Middle frontal gyrus (tissue), 1 donor: ENCODE data around the gene ZMYM5.
"Not testable (repeated sequence)": the region's sequence is repeated elsewhere in the genome, so short reads cannot be mapped to it uniquely, and the experiment has no call there.

Source experiments
- DNase-seq: peaks from one replicate; pipeline ENCODE4 v3.0.0-alpha.2; 2015; ENCODE audit warnings: low spot score; ENCODE audit errors: extremely low spot score

Gene ZMYM5

DNA sequence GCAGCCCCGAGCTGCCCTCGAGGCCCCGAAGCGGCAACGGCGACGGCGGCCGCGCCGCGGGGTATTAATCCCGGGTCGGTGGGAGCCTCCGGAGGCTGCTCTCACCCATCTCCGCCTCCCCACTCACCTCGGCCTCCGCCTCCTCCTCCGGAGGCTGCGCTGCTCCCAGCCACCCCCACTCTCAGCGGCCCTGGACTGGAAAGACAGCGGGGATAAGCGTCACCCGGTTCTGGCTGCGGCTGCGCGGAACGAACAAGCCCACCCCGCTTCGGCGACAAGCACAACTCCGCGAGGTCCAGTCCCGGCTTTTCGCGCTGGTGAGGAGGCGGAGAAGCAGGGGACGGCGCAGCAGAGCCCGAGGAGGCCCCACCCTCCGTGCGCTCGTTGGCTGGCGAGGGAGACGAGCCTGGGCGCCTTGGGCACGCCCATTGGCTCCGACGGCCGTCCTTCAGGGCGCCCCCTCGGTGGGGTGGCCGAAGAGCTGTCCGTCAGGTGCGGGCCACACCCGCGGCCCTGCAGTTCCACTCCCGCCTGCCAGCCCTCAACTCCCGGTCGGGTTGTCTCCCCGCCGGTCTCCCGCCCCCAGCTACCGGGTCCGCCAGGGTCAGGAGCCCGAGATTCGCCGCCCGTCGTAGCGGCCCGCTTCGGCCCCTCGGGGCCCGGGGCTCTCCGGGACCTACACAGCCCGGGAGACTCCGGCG, at the start of gene ZMYM5:
TSS of gene ZMYM5 (minus strand) at position 327 of the 701 bp plus-strand sequence. CDS start 11,469 bp downstream, outside the sequence.
- peak; percentile 98 for DNase-seq

GRCh38 chr13:19910336-19911072, 47.1 kb upstream of the ZMYM5 start:
- no peak for DNase-seq

DNA sequence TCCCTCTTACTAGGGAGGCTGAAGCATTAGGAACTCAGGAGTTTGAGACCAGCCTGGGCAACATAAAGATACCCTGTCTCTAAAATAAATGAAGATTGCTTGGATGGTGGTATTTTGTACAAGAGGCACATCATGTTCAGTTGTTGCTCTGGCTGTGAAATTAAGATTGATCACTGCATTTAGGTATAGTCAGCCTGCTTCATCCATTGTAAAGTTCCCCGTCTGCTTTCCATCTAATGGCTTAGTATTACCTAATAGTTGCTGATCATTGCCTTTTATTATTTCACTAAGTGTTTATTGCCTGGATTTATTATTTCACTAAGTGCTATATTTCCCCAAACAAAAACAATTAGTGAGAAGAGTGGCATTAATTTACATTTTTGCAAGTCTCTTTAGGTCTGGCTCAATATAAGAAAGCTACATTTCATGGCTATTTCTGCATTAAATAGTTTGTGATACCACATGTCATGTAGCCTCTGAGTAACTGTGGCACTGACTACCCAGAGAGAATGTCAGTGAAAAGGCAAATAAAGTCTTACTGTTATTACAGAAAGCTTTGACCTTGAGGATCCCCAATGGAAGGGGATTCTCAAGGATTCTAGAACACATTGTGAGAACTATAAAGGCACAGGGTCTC, 45.0 kb upstream of the ZMYM5 start:
- DNase-seq, result no peak

DNA sequence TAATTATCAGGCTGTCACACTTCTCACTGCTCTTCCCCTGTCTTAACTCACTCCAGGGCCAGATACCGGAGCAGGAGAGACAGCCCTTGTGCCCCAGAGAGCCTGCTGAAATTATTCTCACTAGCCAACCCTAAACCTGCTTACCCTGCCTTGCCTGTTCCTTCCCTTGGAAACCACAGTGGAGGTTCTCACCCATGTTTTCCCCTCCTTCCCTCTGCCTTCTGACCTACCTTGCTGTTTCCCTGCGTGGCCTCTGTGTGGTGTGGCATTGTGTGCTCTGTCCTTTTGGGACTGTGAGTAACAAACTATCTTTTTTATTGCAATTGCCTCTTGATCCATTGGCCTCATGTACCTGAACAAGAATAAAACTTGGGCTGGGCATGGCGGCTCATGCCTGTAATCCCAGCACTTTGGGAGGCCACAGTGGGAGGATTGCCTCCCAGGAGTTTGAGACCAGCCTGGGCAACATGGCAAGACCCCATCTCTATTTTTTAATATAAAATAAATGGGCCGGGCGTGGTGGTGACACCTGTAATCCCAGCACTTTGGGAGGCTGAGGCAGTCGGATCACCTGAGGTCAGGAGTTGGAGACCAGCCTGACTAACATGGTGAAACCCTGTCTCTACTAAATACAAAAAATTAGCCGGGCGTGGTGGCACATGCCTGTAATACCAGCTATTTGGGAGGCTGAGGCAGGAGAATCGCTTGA, 42.2 kb upstream of the ZMYM5 start:
- DNase-seq, result not testable (repeated sequence)

GRCh38 chr13:19890030-19890429, 26.6 kb upstream of the ZMYM5 start:
- DNase-seq, result no peak

DNA sequence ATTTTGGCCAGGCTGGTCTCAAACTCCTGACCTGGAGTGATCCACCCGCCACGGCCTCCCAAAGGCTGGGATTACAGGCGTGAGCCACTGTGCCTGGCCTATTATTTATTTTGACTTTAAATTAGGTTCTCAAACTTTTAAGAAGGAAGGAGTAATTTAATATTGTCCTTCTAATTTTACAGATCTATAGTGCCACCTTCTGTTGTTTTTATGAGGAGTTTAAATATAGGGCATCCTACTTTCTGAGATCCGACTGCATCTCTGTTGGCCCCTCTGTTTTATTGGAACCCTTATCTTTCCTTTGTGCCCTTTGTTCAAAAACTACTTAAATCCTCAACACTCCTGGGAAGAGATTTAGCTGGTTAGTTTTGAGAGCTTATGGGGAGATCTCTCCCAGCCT, 25.4 kb upstream of the ZMYM5 start:
- no peak for DNase-seq

GRCh38 chr13:19882231-19882630, 18.8 kb upstream of the ZMYM5 start:
- DNase-seq, result no peak

- no peak for DNase-seq
Observed at GRCh38 chr13:19881641-19882040, 18.2 kb upstream of the ZMYM5 start.

GRCh38 chr13:19864746-19865309, 1.4 kb upstream of the ZMYM5 start:
- DNase-seq, result no peak

GRCh38 chr13:19864024-19864745, 736 bp upstream of the ZMYM5 start:
- no peak for DNase-seq

DNA sequence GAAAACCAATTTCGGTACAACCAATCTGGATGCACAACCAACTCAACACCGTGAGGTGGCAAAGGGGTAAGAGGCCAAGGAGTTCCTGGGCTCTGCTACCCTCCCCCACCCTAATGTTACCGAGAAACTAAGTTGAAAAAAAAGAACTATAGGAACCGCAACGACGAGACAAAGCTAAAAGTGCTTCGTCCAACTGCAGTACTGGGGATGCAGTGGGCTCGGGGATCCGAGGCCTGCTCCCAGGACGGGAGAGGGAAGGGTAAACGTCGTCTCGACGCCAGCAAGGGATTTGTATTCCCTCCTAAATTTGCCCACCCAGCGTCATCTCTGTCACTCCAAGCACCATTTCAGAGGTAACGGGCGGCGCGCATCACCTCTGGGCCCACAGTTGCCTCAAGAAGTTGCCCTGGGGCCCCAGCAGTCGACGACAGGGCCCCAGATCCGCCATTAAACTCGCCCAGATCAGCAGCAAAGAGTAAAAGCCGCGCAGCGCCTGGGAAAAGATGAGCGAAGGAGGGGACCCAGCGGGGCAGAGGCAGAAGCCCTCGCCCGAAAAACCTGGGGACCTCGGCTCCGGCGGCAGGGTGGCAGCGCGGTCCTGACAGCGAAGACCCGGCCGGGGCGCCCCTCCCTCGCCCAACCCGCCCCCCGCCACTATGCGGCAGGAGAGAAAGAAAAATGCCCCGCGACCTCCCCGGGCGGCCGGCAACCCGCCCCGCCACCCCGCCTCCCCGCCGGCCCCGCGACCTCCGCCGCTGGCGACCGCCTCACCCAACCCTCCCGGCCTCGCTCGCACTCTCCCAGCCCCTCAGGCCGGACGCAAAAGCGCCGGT, 752 bp downstream of the ZMYM5 start:
- no peak for DNase-seq

DNA sequence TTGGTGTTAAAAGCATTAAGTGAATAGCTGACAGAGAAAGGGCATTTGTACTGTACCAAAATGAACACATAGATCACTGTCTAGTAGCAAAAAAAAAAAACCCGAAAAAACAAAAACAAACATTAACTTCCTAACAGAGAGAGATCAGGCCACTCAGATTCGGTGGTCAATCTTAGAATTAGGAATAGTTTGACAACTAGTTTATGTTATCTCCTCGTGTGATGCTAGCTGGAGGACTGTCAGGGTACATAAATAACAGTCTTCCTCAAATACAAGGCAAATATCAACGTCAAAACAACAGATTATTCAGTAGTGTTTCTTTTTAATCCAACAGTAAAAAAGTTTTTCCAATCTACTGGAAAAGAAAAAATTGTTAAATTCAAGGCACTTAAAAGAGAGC, 1.7 kb downstream of the ZMYM5 start:
- no peak for DNase-seq

GRCh38 chr13:19860884-19861655, 2.4 kb downstream of the ZMYM5 start:
- DNase-seq, result no peak

DNA sequence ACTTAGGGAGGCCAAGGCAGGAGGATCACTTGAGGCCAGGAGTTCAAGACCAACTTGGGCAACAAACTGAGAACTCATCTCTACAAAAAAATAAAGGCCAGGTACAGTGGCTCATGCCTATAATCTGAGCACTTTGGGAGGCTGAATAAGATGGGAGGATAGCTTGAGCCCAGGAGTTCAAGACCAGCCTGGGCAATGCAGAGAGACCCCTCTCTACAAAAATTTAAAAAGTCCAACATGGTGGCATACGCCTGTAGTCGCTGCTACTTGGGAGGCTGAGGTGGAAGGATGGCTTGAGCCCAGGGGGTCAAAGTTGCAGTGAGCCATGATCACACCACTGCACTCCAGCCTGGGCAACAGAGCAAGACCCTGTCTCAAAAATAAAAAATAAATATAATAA, 5.8 kb downstream of the ZMYM5 start:
- DNase-seq, result not testable (repeated sequence)

DNA sequence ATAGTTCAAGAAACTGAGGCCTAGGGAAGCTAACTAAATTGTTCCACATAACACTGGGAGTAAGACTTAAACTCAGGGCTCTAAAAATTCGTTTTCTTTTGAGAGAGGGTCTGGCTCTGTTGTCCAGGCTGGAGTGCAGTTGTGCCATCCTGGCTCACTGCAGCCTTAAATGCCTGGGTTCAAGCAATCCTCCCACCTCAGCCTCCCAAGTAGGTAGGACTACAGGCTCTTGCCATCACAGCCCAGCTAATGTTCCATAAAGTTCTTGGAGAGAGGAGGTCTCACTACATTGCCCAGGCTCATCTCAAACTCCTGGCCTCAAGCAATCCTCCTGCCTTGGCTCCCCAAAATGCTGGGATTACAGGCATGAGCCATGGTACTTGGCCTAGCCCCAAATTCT, 10.7 kb downstream of the ZMYM5 start:
- DNase-seq, result no peak

GRCh38 chr13:19845758-19846157, 17.7 kb downstream of the ZMYM5 start:
- peak; percentile 46 for DNase-seq

- no peak for DNase-seq
Observed at GRCh38 chr13:19838865-19839275, 24.6 kb downstream of the ZMYM5 start.

DNA sequence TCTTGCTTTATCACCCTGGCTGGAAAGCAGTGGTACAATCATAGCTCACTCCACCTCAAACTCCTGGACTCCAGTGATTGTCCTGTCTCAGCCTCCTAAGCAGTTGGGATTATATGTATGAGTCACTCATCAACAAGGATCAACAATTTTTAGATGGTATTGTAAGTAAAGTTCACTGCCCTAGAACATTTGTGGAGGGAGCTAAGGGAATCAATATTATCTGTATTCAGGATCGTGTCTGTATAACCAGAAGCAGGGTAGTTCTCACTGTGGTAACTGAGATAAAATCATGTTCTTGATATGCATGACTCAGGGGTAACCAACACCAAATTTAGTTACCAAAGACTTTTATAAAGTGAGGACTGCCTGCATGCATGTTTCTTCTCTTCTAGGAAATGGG, 27.0 kb downstream of the ZMYM5 start:
- no peak for DNase-seq

DNA sequence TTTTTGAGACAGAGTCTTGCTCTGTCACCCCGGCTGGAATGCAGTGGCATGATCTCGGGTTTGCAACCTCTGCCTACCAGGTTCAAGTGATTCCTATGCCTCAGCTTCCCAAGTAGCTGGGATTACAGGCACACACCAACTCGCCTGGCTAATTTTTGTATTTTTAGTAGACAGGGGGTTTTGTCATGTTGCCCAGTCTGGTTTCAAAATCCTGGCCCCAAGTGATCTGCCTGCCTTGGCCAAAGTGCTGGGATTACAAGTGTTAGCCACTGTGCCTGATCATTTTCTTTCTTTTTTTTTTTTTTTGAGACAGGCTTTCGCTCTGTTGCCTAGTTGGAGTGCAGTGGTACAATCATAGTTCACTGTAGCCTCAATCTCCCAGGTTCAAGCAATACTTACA, 28.7 kb downstream of the ZMYM5 start:
- no peak for DNase-seq
